Measurements from ENCODE around the gene SDHA. TPM values are rescaled to one million over a fixed set of nuclear protein-coding genes. Genes with fewer than 3 reads are reported as not detected.
A peak's percentile ranks its signal among the peaks of the same experiment; 100 is the strongest.
"Not testable (repeated sequence)": the region's sequence is repeated elsewhere in the genome, so short reads cannot be mapped to it uniquely, and the experiment has no call there.

SDHA gene
- total RNA-seq, 1 experiment from 2014 or later = 171 TPM

DNA sequence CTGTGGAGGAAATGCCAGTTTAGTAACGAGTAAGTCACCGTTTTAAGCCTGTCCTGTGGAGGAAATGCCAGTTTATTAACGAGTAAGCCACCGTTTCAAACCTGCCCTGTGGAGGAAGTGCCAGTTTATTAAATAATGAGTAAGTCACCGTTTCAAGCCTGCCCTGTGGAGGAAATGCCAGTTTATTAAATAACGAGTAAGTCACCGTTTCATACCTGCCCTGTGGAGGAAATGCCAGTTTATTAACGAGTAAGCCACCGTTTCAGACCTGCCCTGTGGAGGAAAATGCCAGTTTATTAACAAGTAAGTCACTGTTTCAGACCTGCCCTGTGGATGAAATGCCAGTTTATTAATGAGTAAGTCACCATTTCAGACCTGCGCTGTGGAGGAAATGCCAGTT lies 34.4 kb downstream of the SDHA start:
- in situ Hi-C loops (cut with HindIII; ENCODE audit: low pct_unique_long_range_greater_than_20kb, low sequenced_read_pairs) = no loop called here
- H3K27ac ChIP-seq (ENCODE audit: low read length) = 0 out of 2 replicates have a peak overlapping the region, but pooled peaks have one; percentile 1
- intact Hi-C loops (cut with micrococcal nuclease; ENCODE audit: unreplicated experiment) = no loop called here
- no peaks in the 10 kb centered on the region for H3K27me3 ChIP-seq (ENCODE audit: control insufficient read depth, insufficient read depth, low read length)
- H3K4me3 ChIP-seq (ENCODE audit: low read depth in 2 of 2, low read length in 2 of 2) = no peak overlapping the region
- no peaks in the 10 kb centered on the region for H3K36me3 ChIP-seq (ENCODE audit: control insufficient read depth, insufficient read depth, low read length)
- no peak for DNase-seq (ENCODE audit: low read depth, low spot score)
- BruUV-seq (replicated peaks) = no TSS peak
- no peak for ATAC-seq
- POLR2A ChIA-PET = no interaction called here
- H3K4me1 ChIP-seq (ENCODE audit: control insufficient read depth, insufficient read depth, low read length) = no peaks in the 10 kb centered on the region
- H3K9me3 ChIP-seq (ENCODE audit: control insufficient read depth, insufficient read depth, low read depth, low read length) = no peaks in the 10 kb centered on the region
- TF ChIP-seq, protein P1, sequence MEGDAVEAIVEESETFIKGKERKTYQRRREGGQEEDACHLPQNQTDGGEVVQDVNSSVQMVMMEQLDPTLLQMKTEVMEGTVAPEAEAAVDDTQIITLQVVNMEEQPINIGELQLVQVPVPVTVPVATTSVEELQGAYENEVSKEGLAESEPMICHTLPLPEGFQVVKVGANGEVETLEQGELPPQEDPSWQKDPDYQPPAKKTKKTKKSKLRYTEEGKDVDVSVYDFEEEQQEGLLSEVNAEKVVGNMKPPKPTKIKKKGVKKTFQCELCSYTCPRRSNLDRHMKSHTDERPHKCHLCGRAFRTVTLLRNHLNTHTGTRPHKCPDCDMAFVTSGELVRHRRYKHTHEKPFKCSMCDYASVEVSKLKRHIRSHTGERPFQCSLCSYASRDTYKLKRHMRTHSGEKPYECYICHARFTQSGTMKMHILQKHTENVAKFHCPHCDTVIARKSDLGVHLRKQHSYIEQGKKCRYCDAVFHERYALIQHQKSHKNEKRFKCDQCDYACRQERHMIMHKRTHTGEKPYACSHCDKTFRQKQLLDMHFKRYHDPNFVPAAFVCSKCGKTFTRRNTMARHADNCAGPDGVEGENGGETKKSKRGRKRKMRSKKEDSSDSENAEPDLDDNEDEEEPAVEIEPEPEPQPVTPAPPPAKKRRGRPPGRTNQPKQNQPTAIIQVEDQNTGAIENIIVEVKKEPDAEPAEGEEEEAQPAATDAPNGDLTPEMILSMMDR (IDR thresholded peaks at IDR 0.05) = no peak
- TF ChIP-seq, protein P2, sequence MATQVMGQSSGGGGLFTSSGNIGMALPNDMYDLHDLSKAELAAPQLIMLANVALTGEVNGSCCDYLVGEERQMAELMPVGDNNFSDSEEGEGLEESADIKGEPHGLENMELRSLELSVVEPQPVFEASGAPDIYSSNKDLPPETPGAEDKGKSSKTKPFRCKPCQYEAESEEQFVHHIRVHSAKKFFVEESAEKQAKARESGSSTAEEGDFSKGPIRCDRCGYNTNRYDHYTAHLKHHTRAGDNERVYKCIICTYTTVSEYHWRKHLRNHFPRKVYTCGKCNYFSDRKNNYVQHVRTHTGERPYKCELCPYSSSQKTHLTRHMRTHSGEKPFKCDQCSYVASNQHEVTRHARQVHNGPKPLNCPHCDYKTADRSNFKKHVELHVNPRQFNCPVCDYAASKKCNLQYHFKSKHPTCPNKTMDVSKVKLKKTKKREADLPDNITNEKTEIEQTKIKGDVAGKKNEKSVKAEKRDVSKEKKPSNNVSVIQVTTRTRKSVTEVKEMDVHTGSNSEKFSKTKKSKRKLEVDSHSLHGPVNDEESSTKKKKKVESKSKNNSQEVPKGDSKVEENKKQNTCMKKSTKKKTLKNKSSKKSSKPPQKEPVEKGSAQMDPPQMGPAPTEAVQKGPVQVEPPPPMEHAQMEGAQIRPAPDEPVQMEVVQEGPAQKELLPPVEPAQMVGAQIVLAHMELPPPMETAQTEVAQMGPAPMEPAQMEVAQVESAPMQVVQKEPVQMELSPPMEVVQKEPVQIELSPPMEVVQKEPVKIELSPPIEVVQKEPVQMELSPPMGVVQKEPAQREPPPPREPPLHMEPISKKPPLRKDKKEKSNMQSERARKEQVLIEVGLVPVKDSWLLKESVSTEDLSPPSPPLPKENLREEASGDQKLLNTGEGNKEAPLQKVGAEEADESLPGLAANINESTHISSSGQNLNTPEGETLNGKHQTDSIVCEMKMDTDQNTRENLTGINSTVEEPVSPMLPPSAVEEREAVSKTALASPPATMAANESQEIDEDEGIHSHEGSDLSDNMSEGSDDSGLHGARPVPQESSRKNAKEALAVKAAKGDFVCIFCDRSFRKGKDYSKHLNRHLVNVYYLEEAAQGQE (IDR thresholded peaks at IDR 0.05; ENCODE audit: insufficient read depth in 1 of 2, low read depth in 2 of 2, low read length in 1 of 2) = no peak
- TF ChIP-seq SIN3A (IDR thresholded peaks at IDR 0.05; ENCODE audit: borderline replicate concordance, insufficient read depth, low read depth, low read length) (no peak), TCF7L2 (IDR thresholded peaks at IDR 0.05; ENCODE audit: low read depth, low read length) (no peak), POLR2AphosphoS5 (IDR thresholded peaks at IDR 0.05; ENCODE audit: low read depth, low read length) (no peak)
- CTCF ChIA-PET = no interaction called here

DNA sequence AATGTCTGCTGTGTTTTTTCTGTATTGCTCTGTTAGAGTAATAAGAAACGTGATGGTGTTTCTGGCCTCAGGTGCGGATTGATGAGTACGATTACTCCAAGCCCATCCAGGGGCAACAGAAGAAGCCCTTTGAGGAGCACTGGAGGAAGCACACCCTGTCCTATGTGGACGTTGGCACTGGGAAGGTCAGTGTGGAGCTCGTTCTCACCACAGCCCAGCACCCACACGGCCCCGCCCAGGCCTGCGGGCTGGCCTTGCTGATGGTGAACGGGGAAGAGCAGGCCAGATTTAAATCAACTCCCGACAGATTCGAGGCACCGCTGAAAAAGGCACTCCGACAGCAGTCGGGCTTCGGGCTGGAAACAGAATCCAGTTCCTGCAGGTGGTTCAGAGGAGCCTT lies 36.2 kb downstream of the SDHA start:
- intact Hi-C loops (cut with micrococcal nuclease; ENCODE audit: unreplicated experiment); H3K36me3 ChIP-seq (ENCODE audit: control insufficient read depth, insufficient read depth, low read length); ATAC-seq; H3K9me3 ChIP-seq (ENCODE audit: control insufficient read depth, insufficient read depth, low read depth, low read length); in situ Hi-C loops (cut with HindIII; ENCODE audit: low pct_unique_long_range_greater_than_20kb, low sequenced_read_pairs); BruUV-seq (replicated peaks); H3K27ac ChIP-seq (ENCODE audit: low read length); CTCF ChIA-PET; H3K27me3 ChIP-seq (ENCODE audit: control insufficient read depth, insufficient read depth, low read length); DNase-seq (ENCODE audit: low read depth, low spot score); POLR2A ChIA-PET; H3K4me1 ChIP-seq (ENCODE audit: control insufficient read depth, insufficient read depth, low read length); H3K4me3 ChIP-seq (ENCODE audit: low read depth in 2 of 2, low read length in 2 of 2): not testable (repeated sequence)

DNA sequence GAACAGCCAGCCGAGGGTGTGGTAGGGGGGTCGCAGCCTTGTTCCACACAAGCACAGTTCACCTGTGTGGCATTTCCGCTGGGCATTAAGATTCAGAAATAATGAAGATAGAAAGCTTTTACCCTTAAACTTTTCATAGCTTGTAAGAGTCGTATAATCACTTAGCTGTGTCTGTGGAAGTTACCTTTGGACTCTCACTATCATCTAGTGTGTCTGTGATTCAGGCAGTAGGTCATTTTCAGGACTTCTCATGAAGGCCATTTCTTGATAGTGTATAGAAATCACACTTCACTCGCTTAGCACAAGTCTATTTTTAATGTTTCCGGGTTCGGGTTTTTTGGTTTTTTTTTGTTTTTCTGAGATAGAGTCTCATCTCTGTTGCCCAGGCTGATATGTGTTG lies 37.0 kb downstream of the SDHA start:
- in situ Hi-C loops (cut with HindIII; ENCODE audit: low pct_unique_long_range_greater_than_20kb, low sequenced_read_pairs); ATAC-seq; CTCF ChIA-PET: not testable (repeated sequence)

DNA sequence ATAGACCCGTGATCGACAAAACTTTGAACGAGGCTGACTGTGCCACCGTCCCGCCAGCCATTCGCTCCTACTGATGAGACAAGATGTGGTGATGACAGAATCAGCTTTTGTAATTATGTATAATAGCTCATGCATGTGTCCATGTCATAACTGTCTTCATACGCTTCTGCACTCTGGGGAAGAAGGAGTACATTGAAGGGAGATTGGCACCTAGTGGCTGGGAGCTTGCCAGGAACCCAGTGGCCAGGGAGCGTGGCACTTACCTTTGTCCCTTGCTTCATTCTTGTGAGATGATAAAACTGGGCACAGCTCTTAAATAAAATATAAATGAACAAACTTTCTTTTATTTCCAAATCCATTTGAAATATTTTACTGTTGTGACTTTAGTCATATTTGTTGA lies 38.2 kb downstream of the SDHA start:
- H3K27me3 ChIP-seq (ENCODE audit: control insufficient read depth, insufficient read depth, low read length); POLR2A ChIA-PET; H3K4me3 ChIP-seq (ENCODE audit: low read depth in 2 of 2, low read length in 2 of 2); H3K27ac ChIP-seq (ENCODE audit: low read length); H3K36me3 ChIP-seq (ENCODE audit: control insufficient read depth, insufficient read depth, low read length); H3K9me3 ChIP-seq (ENCODE audit: control insufficient read depth, insufficient read depth, low read depth, low read length); CTCF ChIA-PET; intact Hi-C loops (cut with micrococcal nuclease; ENCODE audit: unreplicated experiment); H3K4me1 ChIP-seq (ENCODE audit: control insufficient read depth, insufficient read depth, low read length); in situ Hi-C loops (cut with HindIII; ENCODE audit: low pct_unique_long_range_greater_than_20kb, low sequenced_read_pairs); ATAC-seq; DNase-seq (ENCODE audit: low read depth, low spot score): not testable (repeated sequence)
- BruUV-seq (replicated peaks) = TSS peak; percentile 56

More for the DNA sequence above, 37.0 kb downstream of the SDHA start:
- H3K4me1 ChIP-seq (ENCODE audit: control insufficient read depth, insufficient read depth, low read length); H3K27ac ChIP-seq (ENCODE audit: low read length); H3K4me3 ChIP-seq (ENCODE audit: low read depth in 2 of 2, low read length in 2 of 2); POLR2A ChIA-PET; H3K36me3 ChIP-seq (ENCODE audit: control insufficient read depth, insufficient read depth, low read length); DNase-seq (ENCODE audit: low read depth, low spot score); H3K27me3 ChIP-seq (ENCODE audit: control insufficient read depth, insufficient read depth, low read length); H3K9me3 ChIP-seq (ENCODE audit: control insufficient read depth, insufficient read depth, low read depth, low read length); BruUV-seq (replicated peaks); intact Hi-C loops (cut with micrococcal nuclease; ENCODE audit: unreplicated experiment): not testable (repeated sequence)

Measured in Panc1 (cell line).